OCI-LY1 (cell line): ENCODE results near the gene ISX.

Experiments
- H2AFZ ChIP-seq: fragments of 200-600 bp; sonication (generic), shearing (Covaris generic); 2 replicates; pipeline ENCODE4 v1.6.0; 2014; ENCODE audit warnings: antibody characterized with exemption, mild to moderate bottlenecking, low read length
- H3F3A ChIP-seq: fragments of 200-600 bp; sonication (generic), shearing (Covaris generic); 2 replicates; pipeline ENCODE4 v1.6.0; 2014; ENCODE audit warnings: mild to moderate bottlenecking, antibody characterized with exemption, low read length, moderate library complexity; ENCODE audit not compliant: insufficient read depth
- H3K27ac ChIP-seq: fragments of 200-600 bp; sonication (generic); 2 replicates; pipeline ENCODE4 v1.5.1; 2014; ENCODE audit warnings: low read length, mixed run types, mild to moderate bottlenecking, low read depth; ENCODE audit not compliant: poor library complexity, severe bottlenecking
- H3K27me3 ChIP-seq: fragments of 200-600 bp; sonication (generic); 2 replicates; pipeline ENCODE4 v1.6.0; 2014; ENCODE audit warnings: antibody characterized with exemption, mild to moderate bottlenecking, low read length, moderate library complexity; ENCODE audit not compliant: insufficient read depth
- H3K36me3 ChIP-seq: fragments of 200-600 bp; sonication (generic); 2 replicates; pipeline ENCODE4 v1.6.1; 2014; ENCODE audit warnings: mild to moderate bottlenecking, antibody characterized with exemption, low read length, moderate library complexity, mixed read lengths; ENCODE audit not compliant: insufficient read depth
- H3K4me1 ChIP-seq: fragments of 200-600 bp; sonication (generic); 2 replicates; pipeline ENCODE4 v1.5.1; 2014; ENCODE audit warnings: mild to moderate bottlenecking, low read length, moderate library complexity; ENCODE audit not compliant: insufficient read depth, severe bottlenecking
- H3K4me2 ChIP-seq: fragments of 200-600 bp; sonication (generic), shearing (Covaris generic); 2 replicates; pipeline ENCODE4 v1.6.1; 2014; ENCODE audit warnings: low read length
- H3K4me3 ChIP-seq: fragments of 200-600 bp; sonication (generic); 2 replicates; pipeline ENCODE4 v1.5.1; 2014; ENCODE audit warnings: low read length, low read depth, mild to moderate bottlenecking, mixed read lengths; ENCODE audit not compliant: poor library complexity, severe bottlenecking
- H3K79me2 ChIP-seq: fragments of 200-600 bp; shearing (Covaris generic); 2 replicates; pipeline ENCODE4 v1.6.1; 2016; ENCODE audit warnings: mixed run types, low read length, mixed read lengths; ENCODE audit not compliant: insufficient read depth
- H3K9ac ChIP-seq: fragments of 200-600 bp; sonication (generic), shearing (Covaris generic); 2 replicates; pipeline ENCODE4 v1.6.1; 2014; ENCODE audit warnings: mild to moderate bottlenecking, low read length, mixed read lengths
- H3K9me2 ChIP-seq: fragments of 200-600 bp; sonication (generic), shearing (Covaris generic); 2 replicates; pipeline ENCODE4 v1.6.1; 2014; ENCODE audit warnings: low read depth, mild to moderate bottlenecking, low read length, mixed read lengths
- H3K9me3 ChIP-seq: fragments of 200-600 bp; shearing (Covaris generic); 2 replicates; pipeline ENCODE4 v1.6.1; 2014; ENCODE audit warnings: low read length, mixed read lengths
- H4K20me1 ChIP-seq: fragments of 200-600 bp; sonication (generic), shearing (Covaris generic); 2 replicates; pipeline ENCODE4 v1.6.0; 2016; ENCODE audit warnings: mild to moderate bottlenecking, low read length; ENCODE audit not compliant: insufficient read depth
- EZH2 ChIP-seq: fragments of 200-600 bp; sonication (generic), shearing (Covaris generic); IDR thresholded peaks from 2 replicates; pipeline ENCODE4 v1.8.0; 2017; ENCODE audit warnings: borderline replicate concordance, mixed run types, mild to moderate bottlenecking, antibody characterized with exemption, low read length, moderate library complexity, mixed read lengths
- TF ChIP-seq, protein P1 (sequence below): fragments of 200-600 bp; sonication (generic), shearing (Covaris generic); IDR thresholded peaks from 2 replicates; pipeline ENCODE4 v1.5.1; 2017; ENCODE audit warnings: mild to moderate bottlenecking, antibody characterized with exemption, low read length, moderate library complexity, mixed read lengths

The ISX gene

DNA sequence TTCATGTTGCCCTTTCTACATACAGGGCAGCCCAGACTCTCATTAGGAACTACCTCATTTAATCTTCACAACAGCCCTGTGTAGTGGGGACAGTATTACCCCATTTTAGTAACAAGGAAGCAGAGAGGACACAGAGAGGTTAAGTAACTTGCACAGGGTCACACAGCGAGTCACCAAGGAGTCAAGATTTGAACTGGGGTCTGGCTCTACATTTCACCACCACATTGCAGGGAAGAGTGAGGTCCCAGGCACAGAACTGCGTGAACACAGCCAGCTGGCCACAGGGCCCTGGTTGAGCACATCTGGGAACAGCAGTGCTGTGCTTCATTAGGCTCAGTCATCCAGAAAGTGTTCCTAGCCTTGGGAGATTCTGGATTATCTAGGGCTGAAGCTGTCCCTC lies 45.4 kb upstream of the ISX start:
- Histone ChIP-seq H3K4me2 (no peak overlapping the region), H3K27me3 (peaks cover 5% of the 10 kb centered on the region; the same call in 1 of the 2 replicates), H3K4me3 (no peak overlapping the region), H4K20me1 (no peaks in the 10 kb centered on the region), H3K9me3 (no peaks in the 10 kb centered on the region), H3K9me2 (no peaks in the 10 kb centered on the region), H3K27ac (no peak overlapping the region), H3K9ac (no peak overlapping the region), H3K4me1 (no peaks in the 10 kb centered on the region), H2AFZ (no peak overlapping the region), H3K79me2 (no peaks in the 10 kb centered on the region), H3F3A (no peaks in the 10 kb centered on the region), H3K36me3 (no peaks in the 10 kb centered on the region)
- TF ChIP-seq, protein P1, sequence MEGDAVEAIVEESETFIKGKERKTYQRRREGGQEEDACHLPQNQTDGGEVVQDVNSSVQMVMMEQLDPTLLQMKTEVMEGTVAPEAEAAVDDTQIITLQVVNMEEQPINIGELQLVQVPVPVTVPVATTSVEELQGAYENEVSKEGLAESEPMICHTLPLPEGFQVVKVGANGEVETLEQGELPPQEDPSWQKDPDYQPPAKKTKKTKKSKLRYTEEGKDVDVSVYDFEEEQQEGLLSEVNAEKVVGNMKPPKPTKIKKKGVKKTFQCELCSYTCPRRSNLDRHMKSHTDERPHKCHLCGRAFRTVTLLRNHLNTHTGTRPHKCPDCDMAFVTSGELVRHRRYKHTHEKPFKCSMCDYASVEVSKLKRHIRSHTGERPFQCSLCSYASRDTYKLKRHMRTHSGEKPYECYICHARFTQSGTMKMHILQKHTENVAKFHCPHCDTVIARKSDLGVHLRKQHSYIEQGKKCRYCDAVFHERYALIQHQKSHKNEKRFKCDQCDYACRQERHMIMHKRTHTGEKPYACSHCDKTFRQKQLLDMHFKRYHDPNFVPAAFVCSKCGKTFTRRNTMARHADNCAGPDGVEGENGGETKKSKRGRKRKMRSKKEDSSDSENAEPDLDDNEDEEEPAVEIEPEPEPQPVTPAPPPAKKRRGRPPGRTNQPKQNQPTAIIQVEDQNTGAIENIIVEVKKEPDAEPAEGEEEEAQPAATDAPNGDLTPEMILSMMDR: no peak
- TF ChIP-seq EZH2: no peak

DNA sequence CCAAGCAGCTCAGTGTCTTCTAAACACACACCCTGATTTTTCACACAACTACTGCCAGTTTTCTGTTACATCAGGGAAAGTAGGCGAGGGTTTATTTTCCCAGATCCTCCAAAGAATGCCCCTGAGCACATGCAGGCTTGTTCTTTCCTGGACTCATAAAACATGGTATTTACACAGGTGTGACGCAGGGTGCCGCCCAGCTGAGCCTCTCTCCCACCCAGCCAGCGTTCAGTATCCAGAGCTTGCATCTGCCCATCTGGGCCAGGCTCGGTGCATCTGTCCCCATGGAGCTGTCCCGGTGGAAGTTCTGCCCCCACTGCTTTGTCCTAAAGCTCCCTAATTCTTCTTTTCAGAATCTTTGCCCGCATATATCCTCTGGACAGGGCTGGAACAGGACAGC lies 44.8 kb upstream of the ISX start:
- Histone ChIP-seq H3K4me2 (no peak overlapping the region), H2AFZ (no peak overlapping the region), H3K9me2 (no peaks in the 10 kb centered on the region), H4K20me1 (no peaks in the 10 kb centered on the region), H3K9me3 (no peaks in the 10 kb centered on the region), H3K79me2 (no peaks in the 10 kb centered on the region), H3F3A (no peaks in the 10 kb centered on the region), H3K27ac (no peak overlapping the region), H3K4me1 (no peaks in the 10 kb centered on the region), H3K27me3 (peaks cover 5% of the 10 kb centered on the region; the same call in 1 of the 2 replicates), H3K4me3 (no peak overlapping the region), H3K9ac (no peak overlapping the region), H3K36me3 (no peaks in the 10 kb centered on the region)
- TF ChIP-seq, protein P1: no peak
- no peak for TF ChIP-seq EZH2

DNA sequence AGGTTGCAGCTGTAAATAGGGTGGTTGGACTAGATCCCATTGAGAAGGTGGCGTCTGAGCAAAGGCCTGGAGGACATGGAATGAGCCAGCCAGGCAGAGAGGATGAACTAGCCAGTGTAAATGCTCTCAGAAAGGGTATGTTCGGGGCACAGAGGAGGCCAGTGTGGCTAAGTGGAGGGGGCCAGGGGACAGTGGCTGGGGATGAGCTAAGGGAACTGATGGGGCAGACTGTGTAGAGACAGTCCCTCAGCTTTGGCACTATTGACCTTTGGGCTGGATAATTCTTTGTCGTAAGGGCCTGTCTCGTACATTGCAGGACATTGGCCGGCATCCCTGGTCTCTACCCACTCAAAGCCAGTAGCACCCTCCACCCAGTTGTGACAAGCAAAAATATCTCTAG lies 43.7 kb upstream of the ISX start:
- Histone ChIP-seq H3K9ac (no peak overlapping the region), H3F3A (no peaks in the 10 kb centered on the region), H3K4me2 (no peak overlapping the region), H3K4me3 (no peak overlapping the region), H3K9me2 (no peaks in the 10 kb centered on the region), H4K20me1 (no peaks in the 10 kb centered on the region), H3K79me2 (no peaks in the 10 kb centered on the region), H3K27me3 (peaks cover 5% of the 10 kb centered on the region; the same call in 1 of the 2 replicates), H3K9me3 (no peaks in the 10 kb centered on the region), H3K27ac (no peak overlapping the region), H3K4me1 (no peaks in the 10 kb centered on the region), H3K36me3 (no peaks in the 10 kb centered on the region), H2AFZ (no peak overlapping the region)
- TF ChIP-seq, protein P1: no peak
- no peak for TF ChIP-seq EZH2
